Activated CD8-positive, alpha-beta memory T cell treated with anti-CD3 and anti-CD28 coated beads for 24 hours (primary cell): ENCODE results near the gene E2F1.

ENCODE experiments used
- DNase-seq: peaks from one replicate; pipeline ENCODE4 v3.0.0-alpha.2; 2020

E2F1 gene

DNA sequence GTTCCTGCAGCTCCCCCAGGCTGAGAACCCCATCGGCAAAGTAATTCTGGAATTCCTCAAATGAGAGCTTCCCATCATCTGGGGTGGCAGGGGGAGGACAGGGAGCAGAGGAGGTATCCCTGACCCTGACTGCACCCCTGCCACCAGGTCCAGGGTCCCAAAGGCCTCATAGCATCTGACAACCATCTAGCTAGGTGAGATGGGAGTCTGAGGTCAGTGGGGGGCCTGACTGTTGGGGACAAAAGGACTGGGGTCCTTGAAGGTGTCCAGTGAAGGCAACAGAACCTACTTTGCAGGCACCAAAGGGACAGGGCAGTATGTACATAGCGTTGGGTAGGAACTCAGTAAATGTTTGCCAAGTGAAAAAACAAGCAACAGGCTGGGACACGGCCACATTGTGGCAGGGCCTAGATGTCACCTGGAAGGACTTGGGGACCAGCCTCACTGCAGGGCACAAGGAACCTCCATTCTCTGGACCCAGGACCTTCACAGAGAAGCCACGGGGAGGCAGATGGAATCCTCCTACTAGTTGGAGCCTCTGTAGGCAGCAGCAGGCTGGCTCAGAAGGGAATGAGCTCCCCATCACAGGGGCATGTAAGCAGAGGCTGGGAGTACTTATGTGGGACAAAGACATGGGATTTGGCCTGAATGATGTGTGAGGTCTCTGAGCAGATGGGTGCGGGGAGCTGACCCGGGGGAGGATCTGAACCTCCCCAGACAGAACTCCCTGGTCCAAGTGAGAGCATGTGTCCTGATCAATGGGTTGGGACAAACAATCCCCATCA, 15.3 kb downstream of the E2F1 start:
- DNase-seq, result no peak

- DNase-seq, result no peak
Observed at GRCh38 chr20:33669873-33670640, 16.1 kb downstream of the E2F1 start.

DNA sequence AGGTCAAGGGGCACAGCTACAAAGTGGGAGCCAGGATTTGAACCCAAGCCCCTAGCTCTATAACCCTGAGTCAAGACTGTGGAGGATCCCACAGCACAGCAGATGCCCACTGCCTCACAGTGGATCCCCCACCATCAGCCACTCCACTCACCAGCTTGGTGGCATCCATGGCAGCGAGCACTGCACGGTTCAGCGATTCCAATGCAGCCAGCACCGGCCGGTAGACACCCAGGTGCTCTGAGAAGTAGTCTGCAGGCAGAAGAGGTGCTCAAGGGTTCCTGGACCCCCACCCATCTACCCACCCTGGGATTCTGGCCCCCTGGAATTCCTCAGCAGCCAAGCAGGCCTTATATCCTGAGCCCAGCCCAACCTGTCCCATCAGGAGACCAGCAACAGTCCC, 17.0 kb downstream of the E2F1 start:
- no peak for DNase-seq

DNA sequence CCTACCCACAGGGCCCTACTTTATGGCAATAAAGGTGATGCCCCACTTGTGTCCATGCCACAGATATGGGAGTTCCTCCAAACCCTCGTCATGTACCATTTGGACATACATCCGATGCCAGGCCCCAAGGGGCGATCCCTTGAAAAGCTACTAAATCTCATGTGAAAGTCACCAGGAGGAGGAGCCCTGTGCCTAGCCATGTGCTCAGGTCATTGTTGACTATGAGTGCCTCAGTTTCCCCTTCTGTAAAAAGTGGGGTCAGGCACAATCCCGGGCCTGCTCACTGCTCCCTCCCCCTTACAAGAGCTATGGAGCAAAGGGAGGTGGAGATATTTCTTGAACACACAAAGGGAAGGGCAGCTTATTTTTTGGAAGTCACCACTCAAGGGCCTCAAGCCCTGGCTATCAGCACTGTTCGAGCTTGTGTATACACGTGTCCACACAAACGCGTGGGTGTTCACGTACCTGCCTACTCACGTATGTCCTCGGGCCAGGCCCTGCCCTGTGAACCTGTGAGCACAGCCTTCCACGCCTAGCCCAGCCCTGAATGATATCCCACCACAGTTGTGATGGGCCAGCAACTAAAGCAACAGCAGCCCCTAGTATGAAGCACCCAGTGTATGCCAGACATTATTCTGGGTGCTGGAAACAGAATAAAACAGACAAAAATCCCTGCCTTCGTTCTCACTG, 17.6 kb downstream of the E2F1 start:
- DNase-seq, result no peak

DNA sequence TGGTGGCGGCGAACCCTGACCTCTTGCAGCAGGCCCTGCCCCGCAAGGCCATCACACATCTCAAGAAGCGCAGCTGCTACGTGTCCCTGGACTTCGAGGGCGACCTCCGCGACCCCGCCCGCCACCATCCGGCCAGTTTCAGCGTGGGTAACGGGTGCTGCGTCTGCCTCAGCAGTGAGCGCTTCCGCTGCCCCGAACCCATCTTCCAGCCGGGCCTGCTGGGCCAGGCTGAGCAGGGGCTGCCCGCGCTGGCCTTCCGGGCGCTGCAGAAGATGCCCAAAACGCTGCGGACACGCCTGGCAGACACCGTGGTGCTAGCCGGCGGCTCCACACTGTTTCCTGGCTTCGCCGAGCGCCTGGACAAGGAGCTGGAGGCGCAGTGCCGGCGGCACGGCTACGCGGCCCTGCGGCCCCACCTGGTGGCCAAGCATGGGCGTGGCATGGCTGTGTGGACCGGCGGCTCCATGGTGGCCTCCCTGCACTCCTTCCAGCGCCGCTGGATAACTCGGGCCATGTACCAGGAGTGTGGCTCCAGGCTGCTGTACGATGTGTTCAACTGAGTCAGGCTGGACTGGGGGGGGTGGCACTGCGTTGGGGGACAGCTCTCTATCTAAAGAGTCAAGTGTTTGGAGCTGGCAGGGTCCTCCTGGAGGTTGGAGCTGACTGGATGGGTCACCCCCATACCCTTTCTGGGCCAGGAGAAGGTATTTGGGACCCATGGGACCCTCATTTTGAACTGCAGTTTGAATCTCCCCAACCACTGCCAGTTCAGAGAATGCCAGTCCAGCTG, 18.3 kb downstream of the E2F1 start:
- DNase-seq, result peak; percentile 92

DNA sequence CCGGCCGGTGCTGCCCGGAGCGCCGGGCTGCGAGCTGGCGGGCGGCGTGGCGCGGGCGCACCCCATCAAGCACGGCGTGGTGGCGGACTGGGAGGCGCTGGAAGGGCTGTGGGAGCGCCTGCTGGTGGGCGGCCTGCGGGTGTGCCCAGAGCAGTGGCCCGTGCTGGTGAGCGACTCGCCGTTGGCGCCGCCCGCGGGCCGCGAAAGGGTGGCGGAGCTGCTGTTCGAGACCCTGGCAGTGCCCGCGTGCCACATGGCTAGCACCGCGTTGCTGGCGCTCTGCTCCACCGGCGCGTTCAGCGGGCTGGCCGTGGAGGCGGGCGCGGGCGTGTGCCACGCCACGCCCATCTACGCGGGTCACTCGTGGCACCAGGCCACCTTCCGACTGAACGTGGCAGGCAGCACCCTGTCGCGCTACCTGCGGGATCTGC, 18.9 kb downstream of the E2F1 start:
- DNase-seq, result peak; percentile 85

DNA sequence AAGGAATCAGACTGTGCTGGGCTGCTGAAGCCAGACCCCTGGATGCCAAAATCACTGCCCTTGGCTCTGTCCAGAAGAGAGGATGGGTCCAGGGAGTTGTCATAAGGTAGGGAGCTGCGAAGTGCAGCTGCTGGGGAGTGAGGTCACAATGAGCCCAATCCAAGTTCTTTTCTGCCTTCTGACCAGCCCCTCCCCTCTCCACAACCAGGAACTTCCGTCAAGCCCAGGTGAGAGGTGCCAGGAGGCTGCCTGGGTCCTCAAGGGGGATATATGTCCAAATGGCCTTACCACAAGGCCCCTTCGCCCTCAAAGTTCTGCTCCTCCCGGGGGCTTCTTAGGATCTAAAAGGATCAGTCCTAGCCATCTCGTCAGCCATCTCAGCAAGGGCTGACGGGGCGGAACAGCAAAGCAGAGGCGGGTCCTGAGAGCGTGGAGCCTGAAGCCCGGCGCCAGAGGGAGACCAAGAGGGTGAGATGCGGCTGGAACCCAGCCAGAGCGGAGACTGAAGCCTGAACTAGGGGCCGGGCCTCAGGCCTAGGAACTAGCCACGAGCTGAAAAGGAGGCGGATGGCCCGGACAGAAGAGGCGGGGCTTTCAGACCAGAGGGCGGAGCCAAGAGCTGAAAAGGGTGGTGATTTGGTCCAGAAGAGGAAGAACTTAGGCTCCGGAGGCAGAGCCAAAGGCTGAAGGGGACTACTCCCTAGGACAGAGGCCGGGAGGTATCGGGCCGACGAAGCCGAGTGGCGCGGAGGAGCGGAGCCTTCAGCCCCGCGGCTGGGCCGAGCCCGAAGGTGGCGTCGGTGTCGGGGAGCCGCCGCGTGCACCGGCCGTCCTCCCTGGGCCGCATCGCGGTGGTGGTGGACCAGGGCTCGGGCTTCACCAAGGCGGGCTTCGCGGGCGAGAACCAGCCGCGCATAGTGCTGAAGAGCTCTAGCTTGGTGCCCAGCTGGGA, 19.6 kb downstream of the E2F1 start, which contains the start of gene ACTL10:
TSS of gene ACTL10 (plus strand) at position 651 of the 952 bp plus-strand sequence. CDS start 555 bp downstream, outside the sequence.
- peak; percentile 95 for DNase-seq

- no peak for DNase-seq
Observed at GRCh38 chr20:33664762-33665144, 21.4 kb downstream of the E2F1 start.

DNA sequence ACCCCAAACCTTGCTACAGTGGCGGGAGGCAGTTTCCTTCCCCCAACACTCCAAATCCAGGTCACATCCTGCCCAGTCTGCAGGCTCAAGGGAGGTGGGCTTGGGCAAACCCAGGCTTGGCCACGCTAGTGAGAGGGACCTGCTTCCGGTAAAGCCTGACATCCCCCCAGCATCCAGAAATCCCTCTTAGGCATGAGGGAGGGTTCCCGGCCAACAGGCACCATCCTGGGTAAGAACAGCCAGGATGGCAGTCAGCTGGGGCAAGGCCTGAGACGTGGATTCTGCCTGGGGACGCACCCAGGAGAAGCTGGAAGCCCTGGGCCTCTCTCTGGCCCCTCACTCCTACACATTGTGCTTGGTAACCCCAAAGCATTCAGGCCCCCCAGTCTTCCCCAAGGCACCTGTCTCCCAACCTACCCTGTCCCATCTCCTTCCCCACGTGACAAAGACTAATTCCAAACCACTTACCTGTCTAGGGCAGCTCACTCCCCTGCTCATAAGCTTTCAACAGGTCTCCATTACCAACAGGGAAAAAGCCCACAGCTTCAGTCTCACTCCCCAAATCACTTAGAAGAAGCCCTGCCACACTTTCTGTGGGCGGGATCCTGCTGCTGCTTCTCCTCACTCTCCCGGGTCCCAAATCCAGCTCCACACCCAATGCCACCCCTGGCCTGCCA, 22.0 kb downstream of the E2F1 start:
- DNase-seq, result no peak

- DNase-seq, result peak; percentile 91
Observed at GRCh38 chr20:33663161-33664084, 22.8 kb downstream of the E2F1 start.

- DNase-seq, result no peak
Observed at GRCh38 chr20:33662172-33662571, 24.0 kb downstream of the E2F1 start, which contains the start of gene C20orf144. TSS of gene C20orf144 (plus strand) at chr20:33662327. CDS start at chr20:33662346, 19 bp downstream.

DNA sequence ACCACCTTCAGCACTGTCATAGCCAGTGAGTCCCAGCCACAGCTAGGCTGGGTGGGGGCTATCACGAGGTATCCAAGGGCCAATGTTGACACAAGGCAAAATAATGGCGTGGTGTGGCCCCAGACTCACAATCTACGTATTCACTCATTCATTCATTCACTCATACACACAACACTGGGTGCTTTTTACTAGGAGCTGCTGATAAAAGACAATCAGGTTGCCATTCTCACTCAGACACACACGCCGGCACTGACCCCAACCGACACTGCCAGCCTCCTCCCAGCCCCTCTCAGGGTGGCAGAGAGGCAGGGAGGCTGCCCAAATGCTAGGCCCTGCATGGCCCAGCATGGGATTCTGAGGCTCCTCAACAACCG, 25.5 kb downstream of the E2F1 start:
- DNase-seq, result no peak

DNA sequence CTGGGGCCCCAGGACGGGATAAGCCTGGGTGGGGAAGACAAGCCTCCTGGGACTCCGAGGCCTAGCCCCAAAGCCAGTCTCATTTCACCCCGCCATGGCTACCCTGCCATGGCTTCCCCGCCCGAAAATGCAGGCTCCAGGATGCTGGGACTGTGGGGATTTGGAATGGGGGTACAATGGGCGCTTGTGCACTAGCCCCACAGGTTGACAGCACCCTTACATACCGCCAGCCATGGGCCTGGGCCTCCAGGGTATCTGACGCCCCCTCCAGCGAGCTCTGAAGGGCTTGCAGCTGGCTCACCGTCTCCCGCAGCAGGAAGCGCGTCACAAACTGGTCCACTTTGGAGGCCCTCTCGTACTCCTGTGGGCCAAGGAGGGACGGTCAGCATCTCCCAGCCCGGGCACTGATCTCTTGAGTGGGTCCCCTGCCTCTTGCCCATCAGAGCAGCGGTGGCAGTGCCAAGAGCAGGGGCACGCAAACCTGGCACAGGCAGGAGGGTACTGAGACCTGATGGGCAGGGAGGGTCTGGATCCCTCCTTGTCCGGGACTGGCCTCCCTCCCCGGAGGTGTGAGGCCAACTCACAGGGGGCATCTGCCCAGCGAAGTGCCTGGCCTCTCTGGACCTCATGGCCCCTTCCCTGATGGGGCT, 26.0 kb downstream of the E2F1 start:
- DNase-seq, result no peak

GRCh38 chr20:33659341-33660034, 26.7 kb downstream of the E2F1 start:
- no peak for DNase-seq

DNA sequence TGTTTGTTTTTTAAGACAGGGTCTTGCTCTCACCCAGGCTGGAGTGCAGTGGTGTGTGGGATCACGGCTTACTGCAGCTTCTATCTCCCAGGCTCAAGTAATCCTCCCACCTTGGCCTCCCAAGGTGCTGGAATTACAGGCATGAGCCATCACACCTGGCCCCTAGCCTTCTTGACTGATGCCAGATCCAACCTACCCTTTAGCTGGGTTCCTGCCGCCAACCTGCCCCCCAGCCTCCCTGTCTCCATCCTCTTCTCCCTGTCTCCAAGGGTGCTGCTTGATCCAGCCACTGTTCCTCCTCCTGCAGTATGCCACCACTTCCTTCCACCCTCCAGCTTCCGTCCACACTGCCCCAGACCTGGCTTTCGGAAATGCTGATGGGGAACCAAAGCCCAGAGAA, 27.3 kb downstream of the E2F1 start:
- no peak for DNase-seq

DNA sequence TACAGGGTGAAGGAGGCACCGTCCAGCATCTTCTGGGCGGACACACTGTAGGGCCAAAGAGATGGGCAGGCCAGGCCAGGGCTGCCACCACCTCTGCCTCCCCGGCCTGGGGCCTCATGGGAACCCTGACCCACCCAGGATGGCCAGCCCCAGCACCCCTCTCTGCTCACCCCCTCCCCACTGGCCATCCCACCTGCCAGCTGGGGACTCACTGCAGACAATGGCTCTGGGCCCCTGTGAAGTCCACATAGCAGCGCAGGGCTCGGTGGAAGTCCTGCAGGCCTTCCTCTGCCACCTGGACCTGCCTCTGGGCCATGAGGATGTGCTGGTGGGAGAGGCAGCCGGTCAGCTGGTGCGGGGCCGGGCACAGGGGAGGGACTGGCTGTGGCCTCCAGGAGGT, 27.7 kb downstream of the E2F1 start:
- DNase-seq, result no peak

- DNase-seq, result no peak
Observed at GRCh38 chr20:33657704-33658095, 28.5 kb downstream of the E2F1 start.
